ENCODE measurements around the gene WBP4.

Gene WBP4

GRCh38 chr13:41064493-41064892 lies 3.2 kb downstream of the WBP4 start:
- no peak for DNase-seq (ENCODE audit: extremely low read depth, low read depth)
- TF ChIP-seq CTCF (IDR thresholded peaks at IDR 0.05; ENCODE audit: low read depth, low read length), result no peak

- peak; percentile 66 for DNase-seq (ENCODE audit: extremely low read depth, low read depth)
- TF ChIP-seq CTCF (IDR thresholded peaks at IDR 0.05; ENCODE audit: low read depth, low read length), result no peak
Measured at GRCh38 chr13:41065078-41065477, 3.8 kb downstream of the WBP4 start.

- TF ChIP-seq CTCF (IDR thresholded peaks at IDR 0.05; ENCODE audit: low read depth, low read length), result no peak
- DNase-seq (ENCODE audit: extremely low read depth, low read depth), result no peak
Measured at GRCh38 chr13:41074523-41074922, 13.2 kb downstream of the WBP4 start.

- no peak for DNase-seq (ENCODE audit: extremely low read depth, low read depth)
- TF ChIP-seq CTCF (IDR thresholded peaks at IDR 0.05; ENCODE audit: low read depth, low read length), result peak; percentile 56
Measured at GRCh38 chr13:41075034-41075433, 13.7 kb downstream of the WBP4 start.

- no peak for TF ChIP-seq CTCF (IDR thresholded peaks at IDR 0.05; ENCODE audit: low read depth, low read length)
- DNase-seq (ENCODE audit: extremely low read depth, low read depth), result no peak
Measured at GRCh38 chr13:41075485-41075884, 14.2 kb downstream of the WBP4 start.

- DNase-seq (ENCODE audit: extremely low read depth, low read depth), result no peak
- TF ChIP-seq CTCF (IDR thresholded peaks at IDR 0.05; ENCODE audit: low read depth, low read length), result no peak
Measured at GRCh38 chr13:41077475-41077874, 16.2 kb downstream of the WBP4 start.

- no peak for DNase-seq (ENCODE audit: extremely low read depth, low read depth)
- TF ChIP-seq CTCF (IDR thresholded peaks at IDR 0.05; ENCODE audit: low read depth, low read length), result no peak
Measured at GRCh38 chr13:41079725-41080124, 18.4 kb downstream of the WBP4 start.
